ENCODE results near the gene MICU1. TPM values are rescaled to one million over a fixed set of nuclear protein-coding genes. Genes with fewer than 3 reads are reported as not detected.

The MICU1 gene
- total and polyA plus RNA-seq, 2 of the 13 experiments (the other 11 are each of a cell fraction or from before 2014, with no cell fraction given) = 32.5 to 56.1 TPM

DNA sequence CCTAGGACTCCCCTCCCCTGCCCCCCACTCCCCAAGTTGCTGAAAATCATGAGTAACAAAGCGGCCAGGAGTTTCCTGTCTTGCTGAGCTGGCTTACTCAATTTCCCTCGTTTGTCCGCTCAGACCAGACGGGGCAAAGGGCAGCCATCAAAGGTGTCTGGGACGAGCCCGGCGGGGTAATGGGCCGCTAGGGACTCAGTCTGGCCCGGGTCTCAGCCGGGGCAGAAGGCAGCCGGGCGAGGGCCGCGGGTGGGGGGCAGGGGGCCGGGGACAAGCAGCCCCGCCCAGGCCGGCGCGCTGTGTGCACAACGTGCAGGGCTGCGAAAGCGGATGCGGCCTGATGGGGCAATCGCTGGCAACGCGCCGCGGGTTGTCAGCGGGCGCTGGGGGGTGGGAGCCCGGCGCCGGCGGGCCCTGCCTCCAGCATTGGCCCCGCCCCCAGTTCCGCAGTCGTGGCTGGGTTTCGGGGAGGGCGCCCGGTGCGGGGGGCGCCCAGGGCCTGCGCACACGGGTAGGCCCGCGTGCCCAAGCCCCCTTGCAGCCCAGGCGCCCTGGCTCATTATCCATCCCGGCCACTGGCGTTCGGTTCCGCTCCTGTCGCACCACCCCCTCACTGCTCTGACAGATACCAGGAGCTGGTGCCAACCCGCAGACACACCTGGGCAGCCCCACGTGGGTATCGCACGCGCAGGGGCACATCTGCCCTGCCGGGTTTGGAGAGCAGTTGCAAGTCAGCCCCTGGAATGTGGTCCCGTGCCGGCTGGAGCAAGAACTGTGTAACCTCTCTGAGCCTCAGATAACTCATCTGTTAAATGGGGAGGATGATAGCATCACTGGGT, 306.2 kb downstream of the MICU1 start (continued):
- TF ChIP-seq, protein P1, sequence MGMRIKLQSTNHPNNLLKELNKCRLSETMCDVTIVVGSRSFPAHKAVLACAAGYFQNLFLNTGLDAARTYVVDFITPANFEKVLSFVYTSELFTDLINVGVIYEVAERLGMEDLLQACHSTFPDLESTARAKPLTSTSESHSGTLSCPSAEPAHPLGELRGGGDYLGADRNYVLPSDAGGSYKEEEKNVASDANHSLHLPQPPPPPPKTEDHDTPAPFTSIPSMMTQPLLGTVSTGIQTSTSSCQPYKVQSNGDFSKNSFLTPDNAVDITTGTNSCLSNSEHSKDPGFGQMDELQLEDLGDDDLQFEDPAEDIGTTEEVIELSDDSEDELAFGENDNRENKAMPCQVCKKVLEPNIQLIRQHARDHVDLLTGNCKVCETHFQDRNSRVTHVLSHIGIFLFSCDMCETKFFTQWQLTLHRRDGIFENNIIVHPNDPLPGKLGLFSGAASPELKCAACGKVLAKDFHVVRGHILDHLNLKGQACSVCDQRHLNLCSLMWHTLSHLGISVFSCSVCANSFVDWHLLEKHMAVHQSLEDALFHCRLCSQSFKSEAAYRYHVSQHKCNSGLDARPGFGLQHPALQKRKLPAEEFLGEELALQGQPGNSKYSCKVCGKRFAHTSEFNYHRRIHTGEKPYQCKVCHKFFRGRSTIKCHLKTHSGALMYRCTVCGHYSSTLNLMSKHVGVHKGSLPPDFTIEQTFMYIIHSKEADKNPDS (CRISPR knock-in tag; IDR thresholded peaks at IDR 0.05) = peak; percentile 80; the same call in 1 of the 2 replicates
- TF ChIP-seq SRSF4 (IDR thresholded peaks at IDR 0.05; ENCODE audit: low read depth, low read length, poor library complexity, severe bottlenecking) (no peak), SKI (IDR thresholded peaks at IDR 0.05; ENCODE audit: partially characterized antibody) (peak; percentile 96), POLR2AphosphoS5 (IDR thresholded peaks at IDR 0.05; ENCODE audit: low read depth, low read length) (peak; percentile 28; the same call in 1 of the 2 replicates), PPARG (CRISPR knock-in tag; conservative IDR thresholded peaks at IDR 0.05) (peak; percentile 41; the same call in 1 of the 2 replicates), HMG20A (CRISPR knock-in tag; IDR thresholded peaks at IDR 0.05; ENCODE audit: borderline replicate concordance) (peak; percentile 11; the same call in 1 of the 2 replicates), RBM39 (IDR thresholded peaks at IDR 0.05; ENCODE audit: low read depth, low read length, poor library complexity, severe bottlenecking) (peak; percentile 57), NFKBIZ (CRISPR knock-in tag; IDR thresholded peaks at IDR 0.05) (no peak), ATAD3A (CRISPR knock-in tag; IDR thresholded peaks at IDR 0.05) (no peak), SIX4 (CRISPR knock-in tag; IDR thresholded peaks at IDR 0.05) (no peak), ZNF781 (CRISPR knock-in tag; IDR thresholded peaks at IDR 0.05; ENCODE audit: borderline replicate concordance, not compliant biosample characterization) (no peak), ZKSCAN1 (IDR thresholded peaks at IDR 0.05; ENCODE audit: low read length) (no peak), ZMYM2 (CRISPR knock-in tag; IDR thresholded peaks at IDR 0.05) (0 out of 2 replicates have a peak, but pooled peaks have one; percentile 58), JUN (CRISPR knock-in tag; IDR thresholded peaks at IDR 0.05) (no peak), ZNF501 (CRISPR knock-in tag; IDR thresholded peaks at IDR 0.05) (no peak; the same call in none of the 2 replicates)
- TF ChIP-seq, protein P2, sequence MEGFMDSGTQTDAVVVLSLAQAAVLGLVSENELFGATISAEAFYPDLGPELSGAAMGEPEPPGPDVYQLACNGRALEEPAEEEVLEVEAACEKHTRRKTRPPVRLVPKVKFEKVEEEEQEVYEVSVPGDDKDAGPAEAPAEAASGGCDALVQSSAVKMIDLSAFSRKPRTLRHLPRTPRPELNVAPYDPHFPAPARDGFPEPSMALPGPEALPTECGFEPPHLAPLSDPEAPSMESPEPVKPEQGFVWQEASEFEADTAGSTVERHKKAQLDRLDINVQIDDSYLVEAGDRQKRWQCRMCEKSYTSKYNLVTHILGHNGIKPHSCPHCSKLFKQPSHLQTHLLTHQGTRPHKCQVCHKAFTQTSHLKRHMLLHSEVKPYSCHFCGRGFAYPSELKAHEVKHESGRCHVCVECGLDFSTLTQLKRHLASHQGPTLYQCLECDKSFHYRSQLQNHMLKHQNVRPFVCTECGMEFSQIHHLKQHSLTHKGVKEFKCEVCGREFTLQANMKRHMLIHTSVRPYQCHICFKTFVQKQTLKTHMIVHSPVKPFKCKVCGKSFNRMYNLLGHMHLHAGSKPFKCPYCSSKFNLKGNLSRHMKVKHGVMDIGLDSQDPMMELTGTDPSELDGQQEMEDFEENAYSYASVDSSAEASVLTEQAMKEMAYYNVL (CRISPR knock-in tag; IDR thresholded peaks at IDR 0.05; ENCODE audit: borderline replicate concordance) = peak; percentile 70
- TF ChIP-seq, protein P3, sequence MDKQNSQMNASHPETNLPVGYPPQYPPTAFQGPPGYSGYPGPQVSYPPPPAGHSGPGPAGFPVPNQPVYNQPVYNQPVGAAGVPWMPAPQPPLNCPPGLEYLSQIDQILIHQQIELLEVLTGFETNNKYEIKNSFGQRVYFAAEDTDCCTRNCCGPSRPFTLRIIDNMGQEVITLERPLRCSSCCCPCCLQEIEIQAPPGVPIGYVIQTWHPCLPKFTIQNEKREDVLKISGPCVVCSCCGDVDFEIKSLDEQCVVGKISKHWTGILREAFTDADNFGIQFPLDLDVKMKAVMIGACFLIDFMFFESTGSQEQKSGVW (CRISPR knock-in tag; IDR thresholded peaks at IDR 0.05; ENCODE audit: borderline replicate concordance) = peak; percentile 61; the same call in 1 of the 2 replicates
- TF ChIP-seq, protein P4, sequence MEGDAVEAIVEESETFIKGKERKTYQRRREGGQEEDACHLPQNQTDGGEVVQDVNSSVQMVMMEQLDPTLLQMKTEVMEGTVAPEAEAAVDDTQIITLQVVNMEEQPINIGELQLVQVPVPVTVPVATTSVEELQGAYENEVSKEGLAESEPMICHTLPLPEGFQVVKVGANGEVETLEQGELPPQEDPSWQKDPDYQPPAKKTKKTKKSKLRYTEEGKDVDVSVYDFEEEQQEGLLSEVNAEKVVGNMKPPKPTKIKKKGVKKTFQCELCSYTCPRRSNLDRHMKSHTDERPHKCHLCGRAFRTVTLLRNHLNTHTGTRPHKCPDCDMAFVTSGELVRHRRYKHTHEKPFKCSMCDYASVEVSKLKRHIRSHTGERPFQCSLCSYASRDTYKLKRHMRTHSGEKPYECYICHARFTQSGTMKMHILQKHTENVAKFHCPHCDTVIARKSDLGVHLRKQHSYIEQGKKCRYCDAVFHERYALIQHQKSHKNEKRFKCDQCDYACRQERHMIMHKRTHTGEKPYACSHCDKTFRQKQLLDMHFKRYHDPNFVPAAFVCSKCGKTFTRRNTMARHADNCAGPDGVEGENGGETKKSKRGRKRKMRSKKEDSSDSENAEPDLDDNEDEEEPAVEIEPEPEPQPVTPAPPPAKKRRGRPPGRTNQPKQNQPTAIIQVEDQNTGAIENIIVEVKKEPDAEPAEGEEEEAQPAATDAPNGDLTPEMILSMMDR (CRISPR knock-in tag; IDR thresholded peaks at IDR 0.05) = no peak; the same call in 1 of the 2 replicates

All from HepG2 (cell line).